Sciatic nerve (tissue), 2 donors: ENCODE data around the gene TMEM127. TPM values are rescaled to one million over a fixed set of nuclear protein-coding genes. Genes with fewer than 3 reads are reported as not detected.
"Not testable (repeated sequence)": the region's sequence is repeated elsewhere in the genome, so short reads cannot be mapped to it uniquely, and the experiment has no call there.

ENCODE experiments used
- ATAC-seq: fragments of 200-7000 bp; cut with Tn5 transposase; one replicate; pipeline ENCODE4 v1.9.1; 2020; ENCODE audit warnings: mild to moderate bottlenecking, moderate library complexity
- DNase-seq: peaks from one replicate; pipeline ENCODE4 v3.0.0-alpha.2; 2020; ENCODE audit warnings: low spot score
- intact Hi-C: fragments of 100-400 bp; cut with DNase I; formaldehyde crosslinking; loops from one replicate; pipeline ENCODE4 v1.14.2; 2022
- total RNA-seq: library from RNA; stranded (reverse); fragmentation: NEBNext Ultra II Directional; extraction: Animal tissue kit (Norgen Biotek cat#: 25700); gene quantifications from one replicate; pipeline ENCODE4 v1.2.1, GENCODE V29; 2021
- donor health status: DM: no; HTN: no; CAD: no.
- donor health status: DM: no; HTN: no; CAD: no.

The TMEM127 gene, protein sequence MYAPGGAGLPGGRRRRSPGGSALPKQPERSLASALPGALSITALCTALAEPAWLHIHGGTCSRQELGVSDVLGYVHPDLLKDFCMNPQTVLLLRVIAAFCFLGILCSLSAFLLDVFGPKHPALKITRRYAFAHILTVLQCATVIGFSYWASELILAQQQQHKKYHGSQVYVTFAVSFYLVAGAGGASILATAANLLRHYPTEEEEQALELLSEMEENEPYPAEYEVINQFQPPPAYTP
- total RNA-seq: 33.5 TPM

DNA sequence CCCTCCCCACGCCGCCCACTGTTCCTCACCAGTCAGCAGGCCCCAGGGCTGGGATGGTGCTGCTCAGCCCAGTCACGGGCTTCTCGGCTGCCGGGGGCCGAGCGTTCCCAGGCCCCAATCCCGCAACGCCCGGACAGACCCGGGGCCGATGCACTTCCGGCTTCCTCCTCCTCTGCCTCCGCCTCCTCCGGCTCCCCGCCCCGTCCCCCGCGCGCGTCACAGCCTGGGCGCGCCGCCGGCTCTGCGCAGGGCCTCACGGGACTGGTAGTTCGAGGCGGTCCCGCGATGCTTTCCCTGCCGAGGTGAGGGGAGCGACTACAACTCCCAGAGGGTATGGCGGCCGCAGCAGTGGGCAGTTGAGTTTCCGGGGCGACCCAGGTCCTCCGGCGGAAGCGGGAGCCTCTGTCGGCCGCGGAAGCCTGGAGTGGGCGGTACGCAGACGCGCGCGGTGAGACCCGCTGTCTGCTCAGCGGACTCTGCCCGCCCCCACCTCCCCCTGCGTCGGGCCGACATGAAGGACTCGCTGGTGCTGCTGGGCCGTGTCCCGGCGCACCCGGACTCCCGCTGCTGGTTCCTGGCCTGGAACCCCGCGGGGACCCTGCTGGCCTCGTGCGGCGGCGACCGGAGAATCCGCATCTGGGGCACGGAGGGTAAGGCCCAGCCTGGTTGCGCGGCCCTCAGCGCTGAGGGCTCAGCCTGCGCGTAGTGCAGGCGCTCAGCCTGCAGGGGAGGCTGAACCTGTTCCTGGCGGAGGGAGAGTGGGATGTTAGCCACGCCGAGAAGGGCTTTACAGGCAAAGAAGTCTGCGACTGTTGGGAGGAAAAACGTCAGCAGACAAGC is at the start of gene TMEM127, which contains the start of gene CIAO1:
TMEM127 (minus strand) TSS at position 158 of the 840 bp plus-strand sequence. CDS start 616 bp downstream, outside the sequence.
CIAO1 (plus strand) TSS at position 386 of the 840 bp plus-strand sequence; CDS start at position 512, 126 bp downstream.
- intact Hi-C loops: no loop called here
- ATAC-seq (peak; percentile 99), DNase-seq (peak; percentile 98)

DNA sequence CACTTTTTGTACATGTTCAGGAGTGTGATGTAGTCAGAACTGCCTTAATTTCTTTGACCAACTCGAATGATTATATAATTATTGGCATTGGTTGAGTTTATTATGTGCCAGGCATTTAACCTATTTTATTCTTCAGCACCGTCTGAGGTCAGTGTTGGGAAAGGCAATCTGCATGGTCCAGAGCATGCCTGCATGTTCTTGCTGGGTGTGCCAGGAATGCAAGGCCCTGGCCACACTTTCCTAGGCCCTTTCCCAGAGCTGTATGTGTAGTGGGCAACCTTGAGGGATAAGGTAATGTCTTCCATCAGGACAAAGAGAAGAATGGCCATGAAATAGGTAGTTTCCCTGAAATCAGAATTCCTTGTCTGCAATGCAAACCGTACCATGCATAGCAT is 49.2 kb upstream of the TMEM127 start:
- DNase-seq (no peak), ATAC-seq (no peak)

DNA sequence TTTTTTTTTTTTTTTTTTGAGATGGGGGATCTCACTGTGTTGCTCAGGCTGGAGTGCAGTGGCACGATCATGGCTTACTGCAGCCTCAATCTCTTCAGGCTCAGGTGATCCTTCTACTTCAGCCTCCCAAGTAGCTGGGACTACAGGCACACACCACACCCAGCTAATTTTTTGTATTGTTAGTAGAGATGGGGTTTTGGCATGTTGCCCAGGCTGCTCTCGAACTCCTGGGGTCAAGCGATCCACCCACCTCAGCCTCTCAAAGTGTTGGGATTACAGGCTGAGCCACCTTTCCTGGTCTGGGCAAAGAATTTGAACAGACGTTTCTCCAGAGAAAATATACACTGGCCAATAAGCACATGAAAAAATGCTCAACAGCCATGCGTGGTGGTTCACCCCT is 42.5 kb upstream of the TMEM127 start:
- DNase-seq (no peak), ATAC-seq (no peak)
- intact Hi-C loops: no loop called here

More for the DNA sequence above, 49.2 kb upstream of the TMEM127 start:
- intact Hi-C loops: no loop called here

DNA sequence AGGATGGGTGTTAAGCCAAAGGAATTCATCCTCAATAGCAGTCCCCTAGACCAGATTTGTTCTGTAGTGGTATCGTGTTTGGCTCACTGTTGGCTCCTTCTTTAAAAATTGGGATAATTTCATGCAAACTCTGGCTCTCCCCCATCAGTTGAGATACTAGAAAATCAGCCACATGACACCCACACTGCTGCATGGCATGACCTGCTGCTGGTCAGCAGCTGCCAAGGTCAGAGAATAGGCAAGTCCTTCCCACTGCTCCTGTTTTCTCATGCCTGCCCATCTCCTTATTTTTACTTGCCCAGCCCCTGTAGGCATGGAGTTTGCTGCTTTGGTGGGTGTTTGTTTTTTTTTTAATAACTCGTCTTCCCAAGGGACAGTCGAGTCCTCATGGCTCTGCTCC is 40.6 kb upstream of the TMEM127 start:
- DNase-seq (no peak), ATAC-seq (peak; percentile 12)
- intact Hi-C loops: no loop called here

DNA sequence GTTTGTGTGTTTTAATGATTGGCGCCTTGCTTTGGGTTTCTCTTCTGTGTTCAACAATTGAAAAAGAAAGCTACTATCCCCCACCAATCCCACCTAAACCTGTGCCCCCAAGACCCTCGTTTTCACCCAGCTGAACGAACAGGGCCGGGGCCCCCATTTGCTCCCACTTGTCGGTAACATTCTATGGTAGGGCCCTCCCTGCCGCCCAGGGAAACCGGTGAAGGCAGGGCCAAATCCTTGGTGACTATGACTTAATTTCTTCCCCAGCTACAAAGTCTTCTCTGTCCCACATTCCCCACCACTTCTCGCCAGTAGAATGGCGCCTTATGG is 40.1 kb upstream of the TMEM127 start:
- DNase-seq (no peak), ATAC-seq (no peak)
- intact Hi-C loops: no loop called here

DNA sequence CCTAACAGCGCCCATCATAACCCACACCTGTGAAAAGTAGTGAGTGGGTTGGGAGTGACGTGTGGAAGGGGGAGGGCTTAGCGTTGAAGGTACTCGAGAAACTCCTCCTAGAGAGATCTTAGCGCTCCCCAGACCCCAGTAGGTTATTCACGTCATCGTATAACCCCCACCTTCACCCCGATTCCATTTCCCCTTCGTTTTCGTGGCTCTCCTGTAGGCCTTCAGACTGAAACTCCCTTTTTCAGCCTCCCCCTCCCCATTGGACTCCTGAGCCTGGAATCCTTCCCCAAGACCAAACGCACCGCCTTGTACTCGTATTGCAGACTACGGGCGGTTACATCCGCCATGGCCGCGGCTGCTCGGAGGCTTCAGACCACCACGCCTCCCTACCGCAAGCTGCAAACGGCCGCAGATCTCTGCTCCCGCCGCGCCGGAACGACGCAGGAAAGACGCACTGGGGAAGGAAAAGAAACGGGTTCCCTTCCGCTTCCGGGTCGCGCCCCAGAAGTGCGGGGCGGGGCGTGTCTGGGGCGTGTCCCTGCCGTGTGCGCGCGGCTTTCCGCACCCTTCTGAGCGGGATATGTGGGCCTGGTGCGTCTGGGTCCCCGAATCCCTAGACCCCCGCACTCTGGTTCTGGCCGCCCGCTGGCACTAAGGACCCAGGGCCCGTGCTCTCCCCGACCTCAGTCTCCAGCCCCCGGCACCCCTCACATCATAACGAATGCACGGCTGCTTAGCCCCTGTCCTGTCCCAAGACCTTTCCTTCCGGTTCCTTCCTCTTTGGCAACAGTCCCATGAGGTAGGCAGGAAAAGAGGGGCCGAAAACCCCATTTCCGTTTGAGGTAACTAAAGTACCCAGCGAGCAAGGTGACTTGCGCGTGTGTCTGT is 39.5 kb upstream of the TMEM127 start, which contains the start of gene SNRNP200:
SNRNP200 (minus strand) TSS at position 456 of the 888 bp plus-strand sequence; CDS start at position 347, 109 bp downstream.
- intact Hi-C loops: no loop called here
- ATAC-seq (peak; percentile 100), DNase-seq (peak; percentile 92)

DNA sequence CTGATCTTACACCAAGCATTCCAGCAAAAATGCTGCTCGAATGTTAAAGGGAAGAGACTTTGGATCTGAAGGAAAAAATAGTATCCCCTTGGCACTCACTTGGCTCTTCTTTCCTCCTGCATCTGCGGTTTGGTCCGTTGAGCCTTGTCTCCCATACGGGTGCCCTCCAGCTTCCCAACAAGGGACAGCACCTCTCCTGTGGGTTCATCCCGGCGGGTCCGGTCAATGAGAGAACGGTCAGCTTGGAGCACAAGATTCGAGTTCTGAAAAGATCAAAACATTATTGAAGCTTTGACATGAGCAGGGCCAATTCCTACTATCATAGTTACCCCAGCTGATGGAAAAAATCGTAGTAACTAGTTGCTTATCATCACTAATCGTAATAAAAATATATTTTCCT is 38.8 kb upstream of the TMEM127 start:
- intact Hi-C loops: no loop called here
- ATAC-seq (no peak), DNase-seq (no peak)

DNA sequence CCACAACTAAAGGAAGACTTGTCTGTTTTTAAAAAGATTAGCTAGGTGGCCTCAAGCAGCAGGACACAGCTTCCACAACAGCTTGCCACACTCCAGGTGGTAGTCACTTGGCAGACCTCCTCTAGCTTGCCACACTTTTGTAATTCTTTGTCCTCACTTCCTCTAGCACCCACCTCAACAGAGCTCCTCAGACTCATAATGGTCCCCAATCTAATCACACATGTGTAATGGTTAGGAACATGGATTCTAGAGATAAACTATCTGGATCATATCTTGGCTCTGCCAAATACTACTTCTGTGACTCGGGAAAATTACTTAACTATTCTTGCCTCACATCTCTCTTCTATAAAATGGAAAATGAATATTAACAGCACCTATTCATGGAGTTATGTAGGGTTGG is 36.1 kb upstream of the TMEM127 start:
- DNase-seq (no peak), ATAC-seq (no peak)
- intact Hi-C loops: no loop called here

DNA sequence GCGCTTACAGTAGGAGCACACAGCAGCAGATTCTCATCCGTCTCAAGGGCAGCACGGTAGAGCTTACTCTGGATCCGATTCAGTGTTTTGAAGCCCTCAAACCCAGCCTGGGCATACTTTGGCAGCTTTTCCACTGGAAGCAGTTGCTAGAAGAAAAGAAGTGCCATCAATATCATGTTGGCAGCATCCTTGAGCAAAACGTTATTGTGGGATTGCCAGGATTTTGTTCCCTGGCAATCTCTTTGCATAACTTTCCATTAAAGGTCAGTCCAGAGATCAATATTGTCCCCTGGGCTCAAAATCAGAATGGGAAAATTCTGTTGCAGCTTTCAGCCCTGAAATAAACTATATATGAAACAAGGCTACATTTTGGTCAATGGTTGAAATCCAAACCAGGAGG is 31.1 kb upstream of the TMEM127 start:
- ATAC-seq: no peak
- intact Hi-C loops: no loop called here
- no peak for DNase-seq

DNA sequence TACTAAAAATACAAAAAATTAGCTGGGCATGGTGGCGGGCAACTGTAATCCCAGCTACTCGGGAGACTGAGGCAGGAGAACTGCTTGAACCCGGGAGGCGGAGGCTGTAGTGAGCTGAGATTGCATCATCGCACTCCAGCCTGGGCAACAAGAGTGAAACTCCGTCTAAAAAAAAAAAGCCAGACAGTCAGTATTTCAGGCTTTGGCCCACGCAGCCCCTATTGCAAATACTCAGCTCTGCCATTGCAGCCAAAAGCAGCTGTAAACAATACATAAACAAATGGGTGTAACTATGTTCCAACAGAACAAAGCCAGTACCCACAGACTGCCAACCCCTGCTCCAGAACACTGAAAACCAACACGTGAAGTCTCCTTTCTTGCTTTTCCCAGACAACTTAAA is 28.5 kb upstream of the TMEM127 start:
- intact Hi-C loops, ATAC-seq, DNase-seq: not testable (repeated sequence)

DNA sequence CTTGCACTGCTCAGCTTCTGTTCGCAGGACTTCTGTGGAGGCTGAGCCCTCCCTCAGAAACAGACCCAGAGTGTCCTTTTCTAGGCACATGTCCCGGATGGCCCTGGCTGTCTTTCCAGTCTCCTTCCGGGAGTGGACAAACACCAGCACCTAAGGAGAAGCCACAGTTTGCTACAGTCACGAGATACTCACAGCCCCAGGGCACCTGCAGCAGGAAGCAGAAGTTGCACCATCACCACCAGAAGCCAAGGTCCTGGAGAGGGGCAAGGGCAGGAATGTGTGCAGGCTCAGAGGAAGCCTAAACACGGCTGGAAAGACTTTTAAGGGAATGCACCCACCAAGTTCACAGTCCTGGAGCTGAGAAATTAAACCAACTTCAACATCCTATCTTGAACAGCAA is 26.0 kb upstream of the TMEM127 start:
- ATAC-seq: no peak
- no peak for DNase-seq
- intact Hi-C loops: no loop called here

DNA sequence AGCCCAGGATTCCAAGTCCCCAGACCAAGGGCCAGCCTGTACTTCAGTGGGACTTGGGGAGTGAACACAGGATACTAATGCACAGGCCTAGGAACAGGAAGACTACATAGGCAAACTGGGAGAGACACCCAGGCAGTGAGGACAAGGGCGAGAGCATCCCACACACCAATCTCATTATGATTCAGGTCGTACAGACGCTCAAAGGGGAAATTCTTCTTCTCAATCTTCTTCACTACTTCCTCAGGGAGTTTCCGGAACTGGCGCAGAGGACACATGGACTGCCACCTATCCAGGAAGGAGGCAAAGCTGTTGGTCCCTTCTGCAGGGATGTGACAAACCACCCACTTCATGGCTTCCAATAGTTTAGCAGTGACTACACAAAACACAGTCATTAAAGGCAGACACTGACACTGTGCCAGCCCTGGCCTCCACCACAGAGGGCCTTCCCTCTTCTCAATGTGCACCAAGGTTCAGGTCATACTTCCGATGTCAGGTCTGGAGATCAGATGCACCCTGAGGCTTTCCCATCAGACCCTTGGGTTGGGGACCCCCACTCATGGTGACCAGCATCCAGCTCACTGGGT is 21.6 kb upstream of the TMEM127 start:
- intact Hi-C loops: no loop called here
- no peak for ATAC-seq
- DNase-seq: no peak

DNA sequence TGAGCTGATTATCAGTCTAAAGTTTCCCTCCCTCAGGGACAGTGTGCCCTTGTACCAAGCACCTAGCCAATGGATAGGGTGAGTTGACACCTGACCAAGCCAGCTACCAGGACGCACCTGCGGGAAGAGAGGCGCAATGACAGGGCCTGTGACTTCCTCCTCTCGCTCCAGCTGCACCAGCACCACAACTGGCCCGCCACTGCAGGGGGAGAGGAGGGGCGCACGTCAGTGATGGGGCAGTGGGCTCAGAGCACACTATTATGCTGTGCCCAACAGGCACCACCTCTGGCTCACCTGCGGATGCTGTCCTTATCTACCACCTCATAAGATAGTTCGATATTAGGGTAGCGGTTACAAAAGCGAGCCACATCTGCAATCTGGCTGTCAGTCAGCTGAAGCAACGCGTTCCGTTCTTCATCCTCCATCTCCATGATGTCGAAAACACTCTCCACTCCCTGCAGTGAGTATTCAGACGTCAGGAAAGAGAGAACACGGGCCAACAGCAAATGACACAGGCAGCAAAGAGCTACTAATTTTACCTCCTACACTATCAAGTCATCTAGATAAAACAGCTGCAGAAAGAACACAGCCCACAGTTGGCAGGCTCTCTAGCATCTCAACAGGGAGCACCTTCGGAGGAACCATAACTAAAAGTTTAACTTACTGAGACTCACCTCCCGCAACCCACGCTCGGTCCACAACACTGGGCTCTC is 11.1 kb upstream of the TMEM127 start:
- ATAC-seq (no peak), DNase-seq (no peak)
- intact Hi-C loops: no loop called here

DNA sequence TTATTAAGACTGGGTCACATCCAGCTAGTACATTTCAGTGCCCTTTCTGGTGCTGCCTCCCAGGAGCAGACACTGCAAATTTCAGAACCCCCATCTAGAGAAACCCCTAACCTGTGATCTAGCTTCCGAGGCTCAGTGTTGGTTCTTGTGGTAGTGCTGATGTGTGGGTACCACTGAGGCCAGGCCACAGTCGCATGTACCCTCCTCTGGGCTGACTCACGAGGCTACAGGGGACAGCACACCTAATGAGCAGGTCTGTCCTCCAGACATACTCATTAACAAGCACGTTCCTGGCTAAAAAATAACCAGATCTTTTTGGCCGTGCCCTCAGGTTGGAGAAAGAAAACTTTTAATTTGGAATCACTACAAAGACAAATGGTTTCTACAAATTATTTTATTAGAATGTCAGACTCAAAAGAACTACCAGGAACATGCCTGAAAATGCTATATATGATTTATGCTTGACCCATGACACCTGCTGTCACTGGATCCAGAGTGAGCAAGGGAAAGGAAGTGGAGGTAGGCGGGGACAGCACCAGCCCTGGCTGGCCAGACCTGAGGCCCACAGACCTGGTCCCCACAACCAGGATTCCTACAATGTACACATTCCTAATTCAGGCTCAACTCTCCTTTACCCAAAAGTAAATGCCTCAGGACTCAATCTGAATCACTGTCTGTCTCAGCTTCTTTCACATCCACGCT is 8.7 kb upstream of the TMEM127 start:
- DNase-seq (no peak), ATAC-seq (no peak)
- intact Hi-C loops: no loop called here

DNA sequence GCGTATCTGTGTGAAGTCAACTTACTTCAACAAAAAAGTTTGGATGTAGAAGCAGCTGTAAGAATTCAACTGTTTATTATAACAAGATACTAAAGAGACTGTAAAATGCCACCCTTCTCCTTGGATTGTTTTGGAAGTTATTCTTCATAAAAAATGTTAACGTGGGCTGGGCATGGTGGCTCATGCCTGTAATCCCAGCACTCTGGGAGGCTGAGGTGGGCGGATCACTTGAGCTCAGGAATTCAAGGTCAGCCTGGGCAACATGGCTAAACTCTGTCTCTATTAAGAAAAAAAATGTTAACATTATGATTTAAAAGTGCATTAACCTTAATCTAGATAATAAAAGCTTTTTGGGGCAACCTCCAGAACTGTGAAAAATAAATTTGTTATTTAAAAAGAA is 8.0 kb upstream of the TMEM127 start:
- intact Hi-C loops: no loop called here
- DNase-seq (no peak), ATAC-seq (no peak)

DNA sequence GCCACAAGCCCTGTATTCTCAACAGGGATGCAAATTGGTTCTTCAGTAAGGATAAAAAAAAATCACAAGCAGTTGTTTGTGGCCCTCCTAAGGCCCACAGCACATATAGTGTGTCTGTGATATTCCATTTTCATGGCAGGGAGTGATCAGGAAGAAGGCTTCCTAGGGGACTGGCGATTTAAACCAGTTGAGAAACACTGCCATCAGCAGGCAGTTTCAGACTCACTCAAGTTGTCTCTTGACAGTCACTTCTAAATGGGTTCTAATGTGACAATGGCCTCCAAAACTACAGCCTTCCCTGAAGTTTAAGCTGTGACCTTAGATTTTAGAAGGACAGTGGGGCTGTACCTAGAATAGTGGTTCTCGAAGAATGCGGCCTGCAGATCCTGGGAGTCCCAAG is 6.2 kb upstream of the TMEM127 start:
- ATAC-seq (no peak), DNase-seq (no peak)
- intact Hi-C loops: no loop called here

DNA sequence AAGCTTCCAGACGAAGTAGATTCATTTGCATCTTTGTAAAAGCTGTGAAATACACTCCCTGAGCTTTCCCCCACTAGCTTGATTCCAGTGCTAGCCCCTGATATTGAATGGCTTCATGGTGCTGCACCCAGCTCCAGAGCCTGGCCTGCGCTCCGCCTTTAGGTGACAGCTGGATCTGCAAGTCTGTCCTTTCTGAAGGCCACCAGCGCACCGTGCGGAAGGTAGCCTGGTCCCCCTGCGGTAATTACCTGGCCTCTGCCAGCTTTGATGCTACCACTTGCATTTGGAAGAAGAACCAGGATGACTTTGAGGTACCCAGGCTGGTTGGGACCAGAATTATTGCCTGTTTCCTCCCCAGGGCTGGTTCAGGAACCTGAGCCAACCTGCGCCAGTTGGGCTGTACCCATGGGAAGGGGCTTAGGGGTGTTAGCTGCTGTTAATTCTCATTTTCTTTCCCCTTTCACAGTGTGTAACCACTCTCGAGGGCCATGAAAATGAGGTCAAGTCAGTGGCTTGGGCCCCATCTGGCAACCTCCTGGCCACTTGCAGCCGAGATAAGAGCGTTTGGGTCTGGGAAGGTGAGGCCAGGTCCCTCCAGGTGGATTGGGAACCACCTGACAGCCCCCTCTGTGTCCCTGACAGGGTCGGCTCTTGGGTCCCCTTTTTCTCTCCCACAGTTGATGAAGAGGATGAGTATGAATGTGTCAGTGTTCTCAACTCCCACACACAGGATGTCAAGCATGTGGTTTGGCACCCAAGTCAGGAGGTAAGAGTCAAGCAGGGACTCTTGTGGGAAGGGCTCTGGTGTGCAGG is 1.6 kb upstream of the TMEM127 start:
- intact Hi-C loops: no loop called here
- DNase-seq (no peak), ATAC-seq (no peak)
